Measurements from ENCODE around the gene NME9.

NME9 gene

GRCh38 chr3:138362538-138362937, 32.9 kb upstream of the NME9 start:
- no peak for DNase-seq (ENCODE audit: insufficient read length, low spot score)

GRCh38 chr3:138361561-138361971, 31.9 kb upstream of the NME9 start:
- DNase-seq (ENCODE audit: insufficient read length, low spot score) (no peak), FAIRE-seq (no peak)
- no peak for TF ChIP-seq CTCF (IDR thresholded peaks at IDR 0.05; ENCODE audit: insufficient read depth, missing control alignments)

More at GRCh38 chr3:138362538-138362937, 32.9 kb upstream of the NME9 start:
- FAIRE-seq = no peak
- TF ChIP-seq CTCF (IDR thresholded peaks at IDR 0.05; ENCODE audit: insufficient read depth, missing control alignments) = no peak

GRCh38 chr3:138360869-138361525, 31.3 kb upstream of the NME9 start:
- no peak for FAIRE-seq
- DNase-seq (ENCODE audit: insufficient read length, low spot score) = no peak
- no peak for TF ChIP-seq CTCF (IDR thresholded peaks at IDR 0.05; ENCODE audit: insufficient read depth, missing control alignments)

- TF ChIP-seq CTCF (IDR thresholded peaks at IDR 0.05; ENCODE audit: insufficient read depth, missing control alignments) = no peak
- FAIRE-seq (no peak), DNase-seq (ENCODE audit: insufficient read length, low spot score) (no peak)
These were observed 30.5 kb upstream of the NME9 start for GRCh38 chr3:138359919-138360868.

- no peak for DNase-seq (ENCODE audit: insufficient read length, low spot score)
- FAIRE-seq = no peak
- TF ChIP-seq CTCF (IDR thresholded peaks at IDR 0.05; ENCODE audit: insufficient read depth, missing control alignments) = no peak
These were observed 29.7 kb upstream of the NME9 start for GRCh38 chr3:138359148-138359918.

- no peak for TF ChIP-seq CTCF (IDR thresholded peaks at IDR 0.05; ENCODE audit: insufficient read depth, missing control alignments)
- DNase-seq (ENCODE audit: insufficient read length, low spot score) = no peak
- FAIRE-seq = no peak
These were observed 27.2 kb upstream of the NME9 start for GRCh38 chr3:138356730-138357405.
